ENCODE results near the gene ANKRD11. TPM values are rescaled to one million over a fixed set of nuclear protein-coding genes. Genes with fewer than 3 reads are reported as not detected.

ANKRD11 gene
- total RNA-seq, 4 donors from 2014 or later = 49.8 to 114 (median 82.2) TPM

GRCh38 chr16:89315791-89316581 lies 174.4 kb downstream of the ANKRD11 start:
- TF ChIP-seq CTCF (IDR thresholded peaks at IDR 0.05) = no peak
- DNase-seq (ENCODE audit: low spot score) = no peak
- ATAC-seq (ENCODE audit: low FRiP score) = no peak

GRCh38 chr16:89315271-89315670 lies 175.1 kb downstream of the ANKRD11 start:
- DNase-seq (ENCODE audit: low spot score) (no peak), ATAC-seq (ENCODE audit: low FRiP score) (no peak)
- no peak for TF ChIP-seq CTCF (IDR thresholded peaks at IDR 0.05)

GRCh38 chr16:89314854-89315253 lies 175.5 kb downstream of the ANKRD11 start:
- no peak for DNase-seq (ENCODE audit: low spot score)
- ATAC-seq (ENCODE audit: low FRiP score) = no peak
- TF ChIP-seq CTCF (IDR thresholded peaks at IDR 0.05) = no peak

GRCh38 chr16:89314357-89314756 lies 176.0 kb downstream of the ANKRD11 start:
- no peak for DNase-seq (ENCODE audit: low spot score)
- no peak for TF ChIP-seq CTCF (IDR thresholded peaks at IDR 0.05)
- no peak for ATAC-seq (ENCODE audit: low FRiP score)

GRCh38 chr16:89313583-89313982 lies 176.8 kb downstream of the ANKRD11 start:
- TF ChIP-seq CTCF (IDR thresholded peaks at IDR 0.05) = no peak
- DNase-seq (ENCODE audit: low spot score) (no peak), ATAC-seq (ENCODE audit: low FRiP score) (no peak)

- no peak for DNase-seq (ENCODE audit: low spot score)
- no peak for TF ChIP-seq CTCF (IDR thresholded peaks at IDR 0.05)
- peak; percentile 4 for ATAC-seq (ENCODE audit: low FRiP score)
Observed at GRCh38 chr16:89312598-89313299, 177.6 kb downstream of the ANKRD11 start.
